ENCODE measurements around the gene GLI2. TPM values are rescaled to one million over a fixed set of nuclear protein-coding genes. Genes with fewer than 3 reads are reported as not detected.

GLI2 gene
- polyA plus RNA-seq, 3 donors = not detected

GRCh38 chr2:120686511-120687168 lies 49.0 kb upstream of the GLI2 start:
- Histone ChIP-seq H3K36me3 (replicated peaks in 1 of 2; ENCODE audit: control insufficient read depth in 1 of 2, insufficient read depth in 2 of 2, low read length in 2 of 2) (no peaks in the 10 kb centered on the region), H2AFZ (ENCODE audit: insufficient read depth, low read depth, low read length, poor library complexity, severe bottlenecking) (no peak overlapping the region), H4K20me1 (ENCODE audit: insufficient read depth, low read length) (no peaks in the 10 kb centered on the region), H3K9me3 (replicated peaks in 1 of 2; ENCODE audit: control insufficient read depth in 1 of 2, insufficient read depth in 1 of 2, low read length in 2 of 2) (no peaks in the 10 kb centered on the region), H3K4me3 (replicated peaks in 1 of 3; ENCODE audit: low read depth in 2 of 3, low read length in 3 of 3) (no peak overlapping the region), H3K9ac (ENCODE audit: insufficient read depth, low read length, poor library complexity, severe bottlenecking) (no peak overlapping the region), H3K4me2 (replicated peaks; ENCODE audit: extremely low read depth, low read length, poor library complexity, severe bottlenecking) (no peak overlapping the region), H3K27me3 (ENCODE audit: control insufficient read depth in 2 of 2, insufficient read depth in 2 of 2, low read length in 2 of 2) (no peaks in the 10 kb centered on the region), H3K79me2 (ENCODE audit: insufficient read depth, low read length) (no peaks in the 10 kb centered on the region), H3K4me1 (ENCODE audit: control insufficient read depth in 1 of 2, insufficient read depth in 2 of 2, low read length in 2 of 2) (no peaks in the 10 kb centered on the region), H3K27ac (ENCODE audit: low read depth in 1 of 2, low read length in 2 of 2) (no peak overlapping the region)
- H3K4me1 Mint-ChIP-seq = no peaks in the 10 kb centered on the region
- H3K4me3 Mint-ChIP-seq = no peak overlapping the region
- intact Hi-C loops (cut with micrococcal nuclease) = loop anchor here in 1 of 2 donors (10.0 kb wide), 2 partner anchors 342 to 982 kb away; partner anchors contain the start of gene INHBB
- DNase-seq = no peak
- H3K36me3 Mint-ChIP-seq = no peaks in the 10 kb centered on the region
- TF ChIP-seq, protein P1, sequence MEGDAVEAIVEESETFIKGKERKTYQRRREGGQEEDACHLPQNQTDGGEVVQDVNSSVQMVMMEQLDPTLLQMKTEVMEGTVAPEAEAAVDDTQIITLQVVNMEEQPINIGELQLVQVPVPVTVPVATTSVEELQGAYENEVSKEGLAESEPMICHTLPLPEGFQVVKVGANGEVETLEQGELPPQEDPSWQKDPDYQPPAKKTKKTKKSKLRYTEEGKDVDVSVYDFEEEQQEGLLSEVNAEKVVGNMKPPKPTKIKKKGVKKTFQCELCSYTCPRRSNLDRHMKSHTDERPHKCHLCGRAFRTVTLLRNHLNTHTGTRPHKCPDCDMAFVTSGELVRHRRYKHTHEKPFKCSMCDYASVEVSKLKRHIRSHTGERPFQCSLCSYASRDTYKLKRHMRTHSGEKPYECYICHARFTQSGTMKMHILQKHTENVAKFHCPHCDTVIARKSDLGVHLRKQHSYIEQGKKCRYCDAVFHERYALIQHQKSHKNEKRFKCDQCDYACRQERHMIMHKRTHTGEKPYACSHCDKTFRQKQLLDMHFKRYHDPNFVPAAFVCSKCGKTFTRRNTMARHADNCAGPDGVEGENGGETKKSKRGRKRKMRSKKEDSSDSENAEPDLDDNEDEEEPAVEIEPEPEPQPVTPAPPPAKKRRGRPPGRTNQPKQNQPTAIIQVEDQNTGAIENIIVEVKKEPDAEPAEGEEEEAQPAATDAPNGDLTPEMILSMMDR (IDR thresholded peaks at IDR 0.05) = peak; percentile 46
- peaks cover 7 to 15% (median 10%) of the 10 kb centered on the region in 3 donors for H3K27me3 Mint-ChIP-seq (ENCODE audit: low read depth in 3 of 3)
- 100% methylated on average over 3 of the region's 16 CpGs for WGBS (ENCODE audit: insufficient coverage)
- H3K9me3 Mint-ChIP-seq = peaks cover 0 to 5% (median 0%) of the 10 kb centered on the region in 7 donors
- H3K27ac Mint-ChIP-seq = no peak overlapping the region

- intact Hi-C loops (cut with micrococcal nuclease) = loop anchor here in 1 of 2 donors (10.0 kb wide), 2 partner anchors 342 to 982 kb away; partner anchors contain the start of gene INHBB
These were observed 48.5 kb upstream of the GLI2 start for GRCh38 chr2:120687210-120687609.

More at GRCh38 chr2:120687210-120687609, 48.5 kb upstream of the GLI2 start:
- WGBS (ENCODE audit: insufficient coverage) = 83% methylated on average over 1 of the region's 2 CpGs
- no peaks in the 10 kb centered on the region for H3K27me3 ChIP-seq (ENCODE audit: control insufficient read depth in 2 of 2, insufficient read depth in 2 of 2, low read length in 2 of 2)
- H2AFZ ChIP-seq (ENCODE audit: insufficient read depth, low read depth, low read length, poor library complexity, severe bottlenecking) = no peak overlapping the region
- no peaks in the 10 kb centered on the region for H3K4me1 Mint-ChIP-seq
- no peaks in the 10 kb centered on the region for H3K36me3 ChIP-seq (replicated peaks in 1 of 2; ENCODE audit: control insufficient read depth in 1 of 2, insufficient read depth in 2 of 2, low read length in 2 of 2)
- no peak overlapping the region for H3K4me3 Mint-ChIP-seq
- no peaks in the 10 kb centered on the region for H3K79me2 ChIP-seq (ENCODE audit: insufficient read depth, low read length)
- no peak overlapping the region for H3K4me2 ChIP-seq (replicated peaks; ENCODE audit: extremely low read depth, low read length, poor library complexity, severe bottlenecking)
- H3K4me3 ChIP-seq (replicated peaks in 1 of 3; ENCODE audit: low read depth in 2 of 3, low read length in 3 of 3) = no peak overlapping the region
- TF ChIP-seq, protein P1 (IDR thresholded peaks at IDR 0.05) = no peak
- H3K27ac Mint-ChIP-seq = no peak overlapping the region
- peaks cover 0 to 5% (median 0%) of the 10 kb centered on the region in 7 donors for H3K9me3 Mint-ChIP-seq
- no peaks in the 10 kb centered on the region for H3K36me3 Mint-ChIP-seq
- DNase-seq = no peak
- H3K4me1 ChIP-seq (ENCODE audit: control insufficient read depth in 1 of 2, insufficient read depth in 2 of 2, low read length in 2 of 2) = no peaks in the 10 kb centered on the region
- no peaks in the 10 kb centered on the region for H3K9me3 ChIP-seq (replicated peaks in 1 of 2; ENCODE audit: control insufficient read depth in 1 of 2, insufficient read depth in 1 of 2, low read length in 2 of 2)
- H3K27ac ChIP-seq (ENCODE audit: low read depth in 1 of 2, low read length in 2 of 2) = no peak overlapping the region
- no peaks in the 10 kb centered on the region for H4K20me1 ChIP-seq (ENCODE audit: insufficient read depth, low read length)
- no peak overlapping the region for H3K9ac ChIP-seq (ENCODE audit: insufficient read depth, low read length, poor library complexity, severe bottlenecking)
- H3K27me3 Mint-ChIP-seq (ENCODE audit: low read depth in 3 of 3) = peaks cover 10 to 16% (median 10%) of the 10 kb centered on the region in 3 donors

All from CD14-positive monocyte (primary cell).